Keratinocyte (primary cell): ENCODE results near the gene CHMP4B. TPM values are rescaled to one million over a fixed set of nuclear protein-coding genes. Genes with fewer than 3 reads are reported as not detected.

Experiments
- DNase-seq: peaks from one replicate; pipeline ENCODE4 v3.0.0-alpha.2; 2011; ENCODE audit warnings: low read depth, missing footprints, low spot score
- FAIRE-seq: peaks from 2 replicates; lab custom pipeline; 2011; peaks lifted over from hg19 to GRCh38; lab: Jason Lieb, UNC
- H2AFZ ChIP-seq: 2 replicates; pipeline ENCODE4 v1.6.0; 2012; ENCODE audit warnings: low read length, control low read depth, inconsistent platforms; ENCODE audit not compliant: control insufficient read depth
- H3K27ac ChIP-seq: 2 replicates; pipeline ENCODE4 v1.5.1; 2011; ENCODE audit warnings: low read length; ENCODE audit not compliant: control insufficient read depth, insufficient read depth
- H3K27me3 ChIP-seq: 3 replicates; pipeline ENCODE4 v1.6.0; 2011; ENCODE audit warnings: low read length; ENCODE audit not compliant: control insufficient read depth, insufficient read depth; ENCODE audit errors: extremely low read depth
- H3K36me3 ChIP-seq, 2 experiments: 2 replicates in 1 of 2; 3 replicates in 1 of 2; pipeline ENCODE4 v1.5.1; 2011; ENCODE audit warnings: low read length in 2 of 2, mild to moderate bottlenecking in 1 of 2; ENCODE audit not compliant: control insufficient read depth in 2 of 2, insufficient read depth in 2 of 2; ENCODE audit errors: extremely low read depth in 1 of 2
- H3K4me1 ChIP-seq: 3 replicates; pipeline ENCODE4 v1.5.1; 2011; ENCODE audit warnings: low read length; ENCODE audit not compliant: control insufficient read depth, insufficient read depth; ENCODE audit errors: extremely low read depth
- H3K4me2 ChIP-seq: 3 replicates; pipeline ENCODE4 v1.6.0; 2011; ENCODE audit warnings: low read depth, low read length; ENCODE audit not compliant: control insufficient read depth, insufficient read depth; ENCODE audit errors: extremely low read depth
- H3K4me3 ChIP-seq, 3 experiments: fragments of 200-600 bp in 1 of 3; sonication (generic) in 1 of 3; 2 replicates in 2 of 3; 3 replicates in 1 of 3; pipeline ENCODE4 v1.5.1; 2011 to 2016; ENCODE audit warnings: low read length in 3 of 3, mild to moderate bottlenecking in 3 of 3, control low read depth in 2 of 3, inconsistent platforms in 1 of 3, low read depth in 1 of 3, mixed read lengths in 1 of 3, mixed run types in 1 of 3, moderate library complexity in 1 of 3; ENCODE audit not compliant: control insufficient read depth in 2 of 3, insufficient read depth in 2 of 3; ENCODE audit errors: extremely low read depth in 1 of 3
- H3K79me2 ChIP-seq: 2 replicates; pipeline ENCODE4 v1.6.0; 2012; ENCODE audit warnings: low read length; ENCODE audit not compliant: control insufficient read depth, insufficient read depth
- H3K9ac ChIP-seq: 3 replicates; pipeline ENCODE4 v1.6.0; 2011; ENCODE audit warnings: low read length; ENCODE audit not compliant: control insufficient read depth, insufficient read depth; ENCODE audit errors: extremely low read depth
- H3K9me1 ChIP-seq: 3 replicates; pipeline ENCODE4 v1.6.0; 2011; ENCODE audit warnings: low read length; ENCODE audit not compliant: control insufficient read depth, insufficient read depth; ENCODE audit errors: extremely low read depth
- H3K9me3 ChIP-seq: 2 replicates; pipeline ENCODE4 v1.5.1; 2012; ENCODE audit warnings: low read depth, low read length; ENCODE audit not compliant: control insufficient read depth
- H4K20me1 ChIP-seq: 3 replicates; pipeline ENCODE4 v1.6.0; 2011; ENCODE audit warnings: low read length; ENCODE audit not compliant: control insufficient read depth, insufficient read depth; ENCODE audit errors: extremely low read depth
- EZH2 ChIP-seq: IDR thresholded peaks from one replicate; pipeline ENCODE4 v1.6.1; 2012; ENCODE audit warnings: inconsistent platforms, mild to moderate bottlenecking, low read length, moderate library complexity
- dilution Hi-C: fragments of 300-500 bp; cut with MboI; formaldehyde crosslinking; loops from one replicate; pipeline ENCODE4 v1.7.0; 2020; ENCODE audit warnings: low sequenced_read_pairs; ENCODE audit not compliant: extremely low pct_ligation_motif_present
- polyA plus RNA-seq, 5 experiments: library from polyadenylated mRNA; depleted of rRNA in 3 of 5; stranded (reverse) in 3 of 5; stranded (forward) in 1 of 5; unstranded in 1 of 5; fragments of >200 nt; gene quantifications; 1 replicate in 1 of 5; 2 replicates in 3 of 5; 3 replicates in 1 of 5; pipeline versions ENCODE4 v1.2.1 to v1.2.3, GENCODE V29; 2011 to 2012; ENCODE audit warnings: missing spikeins in 2 of 5, low read depth in 1 of 5, low replicate concordance in 1 of 5
- TF ChIP-seq, protein P1 (sequence below), 3 experiments: IDR thresholded peaks in 1 of 3; conservative IDR thresholded peaks in 1 of 3; optimal IDR thresholded peaks in 1 of 3; 2 replicates in 2 of 3; 3 replicates in 1 of 3; pipeline versions ENCODE3 to v1.5.1; 2011; ENCODE audit warnings: low read length in 3 of 3, mild to moderate bottlenecking in 3 of 3, moderate library complexity in 2 of 3, control low read depth in 1 of 3, inconsistent platforms in 1 of 3; ENCODE audit not compliant: insufficient read depth in 2 of 3; ENCODE audit errors: extremely low read depth in 1 of 3

The CHMP4B gene
- polyA plus RNA-seq, 1 donor (not counting 4 experiments of a cell fraction or from before 2014, with no cell fraction given): 72.2 TPM

- peaks cover 13% of the 10 kb centered on the region for H4K20me1 ChIP-seq
- peak overlapping the region; percentile 81 for H3K4me2 ChIP-seq
- H3K27me3 ChIP-seq: no peaks in the 10 kb centered on the region
- H3K36me3 ChIP-seq: peaks cover 4 to 5% of the 10 kb centered on the region in 2 experiments
- peaks cover 10% of the 10 kb centered on the region for H3K4me1 ChIP-seq
- H3K79me2 ChIP-seq: peaks cover 59% of the 10 kb centered on the region
- dilution Hi-C loops: no loop called here
- no peak overlapping the region for H2AFZ ChIP-seq
- TF ChIP-seq, protein P1, sequence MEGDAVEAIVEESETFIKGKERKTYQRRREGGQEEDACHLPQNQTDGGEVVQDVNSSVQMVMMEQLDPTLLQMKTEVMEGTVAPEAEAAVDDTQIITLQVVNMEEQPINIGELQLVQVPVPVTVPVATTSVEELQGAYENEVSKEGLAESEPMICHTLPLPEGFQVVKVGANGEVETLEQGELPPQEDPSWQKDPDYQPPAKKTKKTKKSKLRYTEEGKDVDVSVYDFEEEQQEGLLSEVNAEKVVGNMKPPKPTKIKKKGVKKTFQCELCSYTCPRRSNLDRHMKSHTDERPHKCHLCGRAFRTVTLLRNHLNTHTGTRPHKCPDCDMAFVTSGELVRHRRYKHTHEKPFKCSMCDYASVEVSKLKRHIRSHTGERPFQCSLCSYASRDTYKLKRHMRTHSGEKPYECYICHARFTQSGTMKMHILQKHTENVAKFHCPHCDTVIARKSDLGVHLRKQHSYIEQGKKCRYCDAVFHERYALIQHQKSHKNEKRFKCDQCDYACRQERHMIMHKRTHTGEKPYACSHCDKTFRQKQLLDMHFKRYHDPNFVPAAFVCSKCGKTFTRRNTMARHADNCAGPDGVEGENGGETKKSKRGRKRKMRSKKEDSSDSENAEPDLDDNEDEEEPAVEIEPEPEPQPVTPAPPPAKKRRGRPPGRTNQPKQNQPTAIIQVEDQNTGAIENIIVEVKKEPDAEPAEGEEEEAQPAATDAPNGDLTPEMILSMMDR (optimal IDR thresholded peaks at IDR 0.05 in 1 of 3, IDR thresholded peaks at IDR 0.05 in 1 of 3, conservative IDR thresholded peaks at IDR 0.05 in 1 of 3; ENCODE audit: extremely low read depth in 1 of 3, insufficient read depth in 2 of 3, low read length in 3 of 3): no peak
- no peak for TF ChIP-seq EZH2
- FAIRE-seq (peak; percentile 51), DNase-seq (peak; percentile 32)
- H3K9me1 ChIP-seq: no peaks in the 10 kb centered on the region
- peak overlapping the region; percentile 100 for H3K9ac ChIP-seq
- no peaks in the 10 kb centered on the region for H3K9me3 ChIP-seq
- H3K4me3 ChIP-seq: peak overlapping the region; percentile 70 to 94 (median 84)
- peak overlapping the region; percentile 98 for H3K27ac ChIP-seq
Measured at GRCh38 chr20:33812152-33812849, 1.2 kb downstream of the CHMP4B start.

- H3K79me2 ChIP-seq: peaks cover 66% of the 10 kb centered on the region
- no peaks in the 10 kb centered on the region for H3K9me3 ChIP-seq
- H3K9me1 ChIP-seq: no peaks in the 10 kb centered on the region
- DNase-seq (no peak), FAIRE-seq (no peak)
- H3K4me2 ChIP-seq: peak overlapping the region; percentile 81
- no peaks in the 10 kb centered on the region for H3K27me3 ChIP-seq
- peak overlapping the region; percentile 70 to 94 (median 84) for H3K4me3 ChIP-seq
- no peak for TF ChIP-seq EZH2
- no peak overlapping the region for H2AFZ ChIP-seq
- peaks cover 4 to 5% of the 10 kb centered on the region in 2 experiments for H3K36me3 ChIP-seq
- peaks cover 10% of the 10 kb centered on the region for H3K4me1 ChIP-seq
- H3K27ac ChIP-seq: peak overlapping the region; percentile 98
- H3K9ac ChIP-seq: peak overlapping the region; percentile 100
- peaks cover 20% of the 10 kb centered on the region for H4K20me1 ChIP-seq
- dilution Hi-C loops: no loop called here
Measured at GRCh38 chr20:33812908-33813462, 1.8 kb downstream of the CHMP4B start.
